Activated CD4-positive, alpha-beta T cell treated with anti-CD3 and anti-CD28 coated beads, Interleukin-2, amount 10 ng/mL, durations not matched to agents 24 days and 14 days (primary cell): Measurements from ENCODE around the gene KCTD15. TPM values are rescaled to one million over a fixed set of nuclear protein-coding genes. Genes with fewer than 3 reads are reported as not detected.

Experiments used
- DNase-seq: peaks from one replicate; pipeline ENCODE4 v3.0.0; 2022
- H3K27ac Mint-ChIP-seq: one replicate; pipeline ENCODE4 v1.8.0; 2022; ENCODE audit warnings: mild to moderate bottlenecking, mixed read lengths
- H3K27me3 Mint-ChIP-seq: one replicate; pipeline ENCODE4 v1.8.0; 2022; ENCODE audit warnings: mixed read lengths
- H3K36me3 Mint-ChIP-seq: one replicate; pipeline ENCODE4 v1.8.0; 2022; ENCODE audit warnings: low read depth, mild to moderate bottlenecking, mixed read lengths
- H3K4me1 Mint-ChIP-seq: one replicate; pipeline ENCODE4 v1.8.0; 2021; ENCODE audit warnings: mixed read lengths
- H3K4me3 Mint-ChIP-seq: one replicate; pipeline ENCODE4 v1.8.0; 2022; ENCODE audit warnings: mild to moderate bottlenecking, moderate library complexity, mixed read lengths
- H3K9me3 Mint-ChIP-seq: one replicate; pipeline ENCODE4 v1.8.0; 2021; ENCODE audit warnings: mixed read lengths
- intact Hi-C: fragments of 100-400 bp; cut with micrococcal nuclease; formaldehyde crosslinking; loops from one replicate; pipeline ENCODE4 v1.15.1; 2023
- total RNA-seq: library from RNA; stranded (reverse); gene quantifications from 2 replicates; pipeline ENCODE4 v1.2.3, GENCODE V29; 2022

KCTD15 gene
- total RNA-seq, 1 donor from 2014 or later, result 12.1 TPM

- Mint-ChIP-seq H3K9me3 (no peaks in the 10 kb centered on the region), H3K4me3 (peak overlapping the region; percentile 80), H3K36me3 (no peaks in the 10 kb centered on the region), H3K4me1 (peaks cover 23% of the 10 kb centered on the region), H3K27me3 (peaks cover 3% of the 10 kb centered on the region), H3K27ac (no peak overlapping the region)
- no peak for DNase-seq
- intact Hi-C loops, result no loop called here
Measured at GRCh38 chr19:33819506-33819879, 22.8 kb downstream of the KCTD15 start.

DNA sequence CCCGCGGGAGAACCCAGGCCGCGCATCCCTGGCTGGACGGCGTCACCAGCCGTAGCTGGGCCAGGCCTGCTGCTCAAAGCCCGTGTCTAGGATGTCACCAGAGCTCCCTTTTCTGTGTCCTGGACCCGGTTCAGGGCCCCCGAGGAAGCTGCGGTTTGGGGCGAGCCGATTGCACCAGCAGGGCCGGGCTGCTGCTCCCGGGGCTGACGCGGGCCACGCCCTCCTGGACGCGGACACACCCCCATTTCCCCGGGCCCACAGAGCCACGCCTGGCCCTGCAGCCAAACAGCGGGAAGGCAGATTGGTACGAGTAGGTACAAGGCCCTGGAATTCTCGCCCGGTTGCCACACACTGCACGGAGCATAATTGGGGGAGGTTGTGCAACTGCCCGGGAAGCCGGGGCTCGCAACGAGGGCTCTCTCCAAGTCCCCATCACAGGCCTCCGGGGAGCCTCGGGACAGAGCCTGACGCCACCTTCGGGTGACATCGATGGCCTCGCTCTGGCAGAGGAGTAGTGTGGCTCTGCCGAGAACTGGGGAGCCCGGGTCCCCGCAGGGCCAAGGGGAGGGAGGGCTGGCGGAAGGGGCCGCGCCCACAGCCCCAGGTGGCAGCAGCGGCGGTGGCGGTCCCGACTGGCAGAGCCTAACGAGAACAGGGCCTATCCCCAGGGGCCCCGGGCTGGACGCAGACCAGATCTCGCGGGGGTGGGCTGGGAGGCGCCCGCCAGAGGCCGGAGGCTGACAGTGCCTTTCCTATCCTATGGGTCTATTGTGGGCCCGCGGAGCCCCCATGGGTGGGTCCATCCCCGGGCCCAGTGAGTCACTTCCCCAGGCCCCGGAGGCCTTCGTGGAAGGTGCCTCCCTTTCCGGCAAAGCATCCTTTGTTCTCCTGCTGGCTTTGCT lies 23.5 kb downstream of the KCTD15 start:
- no peaks in the 10 kb centered on the region for H3K9me3 Mint-ChIP-seq
- peak overlapping the region; percentile 79 for H3K27ac Mint-ChIP-seq
- H3K4me1 Mint-ChIP-seq, result peaks cover 23% of the 10 kb centered on the region
- DNase-seq, result peak; percentile 92
- peak overlapping the region; percentile 80 for H3K4me3 Mint-ChIP-seq
- intact Hi-C loops, result loop anchor here (2.0 kb wide), 1 partner anchor 23 kb away; the partner anchor contains the start of gene KCTD15
- H3K27me3 Mint-ChIP-seq, result peaks cover 3% of the 10 kb centered on the region
- no peaks in the 10 kb centered on the region for H3K36me3 Mint-ChIP-seq

- Mint-ChIP-seq H3K27me3 (peaks cover 2% of the 10 kb centered on the region), H3K4me1 (peaks cover 20% of the 10 kb centered on the region), H3K4me3 (no peak overlapping the region), H3K27ac (peak overlapping the region; percentile 32), H3K36me3 (no peaks in the 10 kb centered on the region), H3K9me3 (no peaks in the 10 kb centered on the region)
- intact Hi-C loops, result loop anchor here (2.0 kb wide), 1 partner anchor 25 kb away; the partner anchor contains the start of gene KCTD15
- DNase-seq, result no peak
Measured at GRCh38 chr19:33821871-33822270, 25.2 kb downstream of the KCTD15 start.

DNA sequence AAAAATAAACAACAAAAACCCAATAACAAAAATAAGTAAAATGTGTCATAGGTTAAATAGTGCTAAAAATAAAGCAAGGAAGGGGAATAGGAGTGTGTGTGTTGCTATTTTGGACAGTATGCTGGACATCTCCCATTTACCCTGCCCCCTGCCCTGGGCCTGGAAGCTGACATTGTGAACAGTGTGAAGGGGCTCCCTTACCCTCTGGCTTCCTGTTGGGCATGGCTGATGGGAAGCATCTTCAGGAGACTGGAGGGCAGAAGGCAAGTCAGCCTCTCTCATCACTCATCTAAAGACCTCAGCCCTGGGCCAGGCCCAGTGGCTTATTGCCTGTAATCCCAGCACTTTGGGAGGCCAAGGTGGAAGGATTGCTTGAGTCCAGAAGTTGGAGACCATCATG lies 26.7 kb downstream of the KCTD15 start:
- Mint-ChIP-seq H3K9me3 (no peaks in the 10 kb centered on the region), H3K4me1 (peaks cover 20% of the 10 kb centered on the region), H3K27ac (no peak overlapping the region), H3K27me3 (peaks cover 3% of the 10 kb centered on the region), H3K4me3 (no peak overlapping the region), H3K36me3 (no peaks in the 10 kb centered on the region)
- DNase-seq, result no peak
- intact Hi-C loops, result no loop called here

DNA sequence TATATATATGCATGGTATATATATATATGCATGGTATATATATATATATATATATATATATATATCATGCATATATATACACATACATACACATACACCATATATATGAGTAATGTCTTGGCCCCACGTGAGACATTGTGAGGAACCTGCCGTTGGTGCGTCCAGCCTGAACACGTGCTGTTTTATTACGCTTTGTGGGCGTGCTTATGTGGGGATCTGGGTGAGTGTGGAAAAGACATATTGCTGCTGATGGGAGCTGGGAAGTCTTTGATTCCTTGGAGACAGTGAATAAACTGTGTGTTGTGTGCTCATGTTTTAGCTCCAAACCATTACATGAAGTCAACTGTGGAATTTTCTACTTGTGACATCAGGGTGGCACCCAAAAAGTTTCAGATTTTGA lies 28.9 kb downstream of the KCTD15 start:
- H3K36me3 Mint-ChIP-seq, result no peaks in the 10 kb centered on the region
- no peak overlapping the region for H3K4me3 Mint-ChIP-seq
- H3K4me1 Mint-ChIP-seq, result peaks cover 10% of the 10 kb centered on the region
- no peak for DNase-seq
- no peak overlapping the region for H3K27ac Mint-ChIP-seq
- no peaks in the 10 kb centered on the region for H3K9me3 Mint-ChIP-seq
- peaks cover 7% of the 10 kb centered on the region for H3K27me3 Mint-ChIP-seq
- intact Hi-C loops, result no loop called here

DNA sequence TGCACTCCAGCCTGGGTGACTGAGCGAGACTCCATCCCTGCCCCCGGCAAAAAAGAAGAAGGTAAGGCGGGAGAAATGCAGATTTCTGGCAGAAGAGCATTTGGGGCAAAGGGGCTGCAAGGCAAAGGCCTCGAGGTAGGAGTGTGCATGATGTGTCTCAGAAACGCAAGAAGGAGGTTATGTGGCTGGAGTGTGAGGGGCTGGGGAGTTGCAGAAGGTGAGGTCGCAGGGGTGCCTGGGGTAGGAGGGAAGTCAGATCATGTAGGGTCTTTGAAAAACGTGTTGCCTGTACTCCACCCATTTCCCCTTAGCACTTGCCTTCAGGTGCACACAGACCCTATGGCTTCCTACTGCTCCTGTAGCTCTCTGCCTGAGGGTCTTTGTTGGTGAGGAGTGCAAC lies 29.9 kb downstream of the KCTD15 start:
- no peak overlapping the region for H3K4me3 Mint-ChIP-seq
- peaks cover 7% of the 10 kb centered on the region for H3K27me3 Mint-ChIP-seq
- intact Hi-C loops, result no loop called here
- no peak for DNase-seq
- H3K36me3 Mint-ChIP-seq, result no peaks in the 10 kb centered on the region
- H3K27ac Mint-ChIP-seq, result no peak overlapping the region
- peaks cover 5% of the 10 kb centered on the region for H3K4me1 Mint-ChIP-seq
- no peaks in the 10 kb centered on the region for H3K9me3 Mint-ChIP-seq

- H3K9me3 Mint-ChIP-seq, result no peaks in the 10 kb centered on the region
- no peak overlapping the region for H3K27ac Mint-ChIP-seq
- H3K36me3 Mint-ChIP-seq, result no peaks in the 10 kb centered on the region
- H3K4me1 Mint-ChIP-seq, result no peaks in the 10 kb centered on the region
- no peak overlapping the region for H3K4me3 Mint-ChIP-seq
- peaks cover 9% of the 10 kb centered on the region for H3K27me3 Mint-ChIP-seq
- DNase-seq, result no peak
- intact Hi-C loops, result no loop called here
Measured at GRCh38 chr19:33828266-33829075, 31.8 kb downstream of the KCTD15 start.

- no peak for DNase-seq
- intact Hi-C loops, result no loop called here
- Mint-ChIP-seq H3K36me3 (no peaks in the 10 kb centered on the region), H3K27ac (no peak overlapping the region), H3K27me3 (peaks cover 13% of the 10 kb centered on the region), H3K4me3 (no peak overlapping the region), H3K9me3 (no peaks in the 10 kb centered on the region), H3K4me1 (no peaks in the 10 kb centered on the region)
Measured at GRCh38 chr19:33830264-33830663, 33.6 kb downstream of the KCTD15 start.

DNA sequence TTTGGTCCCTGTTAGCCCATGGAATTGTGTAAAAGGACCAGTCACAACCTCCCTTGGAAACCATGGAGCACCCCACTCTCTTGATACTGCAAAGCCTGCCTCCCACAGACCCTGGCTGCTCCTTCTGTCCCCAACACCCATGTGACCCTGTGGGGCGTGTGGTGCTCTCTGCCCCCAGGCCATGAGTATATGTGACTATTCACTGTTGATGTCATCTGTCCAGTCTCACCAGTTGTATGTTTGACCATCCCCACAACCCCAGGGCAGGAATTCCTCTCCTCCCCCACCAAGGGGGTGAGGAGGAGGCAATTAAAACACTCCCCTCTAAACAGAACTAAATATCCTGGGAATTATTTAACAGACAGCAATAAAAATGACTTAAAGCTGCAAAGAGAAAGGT lies 35.2 kb downstream of the KCTD15 start:
- Mint-ChIP-seq H3K4me1 (no peaks in the 10 kb centered on the region), H3K36me3 (no peaks in the 10 kb centered on the region), H3K27me3 (peaks cover 13% of the 10 kb centered on the region), H3K9me3 (no peaks in the 10 kb centered on the region), H3K4me3 (no peak overlapping the region), H3K27ac (no peak overlapping the region)
- no peak for DNase-seq
- intact Hi-C loops, result no loop called here

GRCh38 chr19:33832633-33833032 lies 36.0 kb downstream of the KCTD15 start:
- Mint-ChIP-seq H3K4me1 (no peaks in the 10 kb centered on the region), H3K27ac (no peak overlapping the region), H3K4me3 (no peak overlapping the region), H3K9me3 (no peaks in the 10 kb centered on the region), H3K27me3 (peaks cover 16% of the 10 kb centered on the region), H3K36me3 (no peaks in the 10 kb centered on the region)
- intact Hi-C loops, result no loop called here
- no peak for DNase-seq

DNA sequence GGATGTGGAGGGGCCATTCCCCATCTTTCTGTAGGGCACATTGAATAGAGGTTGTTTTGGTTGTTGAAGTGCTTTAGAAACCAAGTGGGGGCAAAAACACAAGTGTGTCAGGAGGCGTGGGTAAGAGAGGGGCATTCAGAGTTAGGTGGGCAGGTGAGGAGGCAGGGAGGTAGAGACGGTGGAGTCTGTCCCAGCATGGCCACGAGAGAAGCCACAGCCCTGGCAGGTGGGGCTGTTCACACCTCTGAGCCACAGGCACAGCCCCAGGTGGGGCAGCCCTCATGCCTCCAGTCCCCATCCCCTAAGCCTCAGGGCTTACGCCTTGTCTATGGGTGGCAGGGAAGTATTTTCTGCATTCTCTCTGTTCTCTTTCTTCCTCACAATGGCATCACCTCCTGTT lies 43.7 kb downstream of the KCTD15 start:
- Mint-ChIP-seq H3K9me3 (no peaks in the 10 kb centered on the region), H3K27ac (no peak overlapping the region)
- intact Hi-C loops, result no loop called here

DNA sequence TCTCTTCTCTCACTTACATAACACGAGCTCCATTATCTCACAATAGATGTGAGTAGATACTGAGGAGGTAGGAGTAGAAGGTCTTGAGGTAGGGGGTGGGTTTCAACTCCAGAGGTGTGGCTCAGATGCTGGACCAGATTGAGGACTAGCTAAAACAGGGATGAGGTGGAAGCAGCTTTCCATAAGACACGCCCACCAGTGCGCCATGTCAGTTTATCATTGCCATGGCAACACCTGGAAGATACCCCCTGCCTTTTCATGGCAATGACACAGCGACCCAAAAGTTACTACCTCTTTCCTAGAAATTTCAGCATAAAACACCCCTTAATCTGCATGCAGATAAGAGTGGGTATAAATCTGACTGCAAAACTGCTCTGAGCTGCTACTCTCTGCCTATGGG lies 44.1 kb downstream of the KCTD15 start:
- H3K4me1 Mint-ChIP-seq, result no peaks in the 10 kb centered on the region
- H3K4me3 Mint-ChIP-seq, result no peak overlapping the region
- DNase-seq, result no peak
- peaks cover 20% of the 10 kb centered on the region for H3K27me3 Mint-ChIP-seq
- no peaks in the 10 kb centered on the region for H3K9me3 Mint-ChIP-seq
- intact Hi-C loops, result no loop called here
- H3K36me3 Mint-ChIP-seq, result no peaks in the 10 kb centered on the region
- H3K27ac Mint-ChIP-seq, result no peak overlapping the region

More for the DNA sequence above, 43.7 kb downstream of the KCTD15 start:
- H3K27me3 Mint-ChIP-seq, result peaks cover 17% of the 10 kb centered on the region
- DNase-seq, result no peak
- H3K36me3 Mint-ChIP-seq, result no peaks in the 10 kb centered on the region
- no peak overlapping the region for H3K4me3 Mint-ChIP-seq
- H3K4me1 Mint-ChIP-seq, result no peaks in the 10 kb centered on the region

DNA sequence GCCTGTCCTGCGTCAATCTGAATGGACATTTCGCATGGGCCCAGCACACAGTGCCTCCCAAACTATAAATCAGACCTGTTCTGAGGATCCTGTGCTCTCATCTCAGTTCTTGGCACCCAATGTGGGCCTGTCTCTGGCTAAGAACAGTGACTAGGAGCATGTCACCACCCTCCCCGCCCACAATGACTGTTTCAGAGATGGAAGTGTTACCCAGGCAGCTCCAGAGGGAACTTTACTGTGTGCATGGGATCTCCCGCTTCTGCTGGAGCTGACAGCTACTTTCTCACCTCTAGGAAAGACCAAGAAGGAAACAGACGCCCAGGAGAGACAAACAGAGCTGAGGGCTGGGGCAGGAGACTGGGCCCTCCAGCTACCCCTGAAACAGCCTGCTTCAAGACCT lies 45.0 kb downstream of the KCTD15 start:
- Mint-ChIP-seq H3K9me3 (no peaks in the 10 kb centered on the region), H3K4me3 (no peak overlapping the region), H3K27ac (no peak overlapping the region), H3K36me3 (no peaks in the 10 kb centered on the region), H3K4me1 (no peaks in the 10 kb centered on the region), H3K27me3 (peaks cover 20% of the 10 kb centered on the region)
- no peak for DNase-seq
- intact Hi-C loops, result no loop called here

DNA sequence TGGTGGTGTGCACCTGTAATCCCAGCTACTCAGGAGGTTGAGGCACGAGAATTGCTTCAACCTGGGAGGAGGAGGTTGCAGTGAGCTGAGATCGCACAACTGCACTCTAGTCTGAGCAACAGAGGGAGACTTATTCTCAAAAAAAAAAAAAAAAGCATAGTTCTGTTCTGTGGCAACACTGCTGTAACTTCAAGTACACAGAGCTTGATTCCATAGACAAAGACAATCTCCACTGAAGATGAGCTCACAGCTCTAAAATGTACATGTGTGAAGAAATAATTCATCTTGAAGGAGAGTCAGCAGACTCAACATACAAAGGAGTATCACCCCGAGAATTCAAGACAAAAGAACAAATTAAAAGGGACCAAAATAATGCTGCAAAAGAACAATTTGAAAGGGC lies 47.8 kb downstream of the KCTD15 start:
- intact Hi-C loops, result no loop called here
- H3K27me3 Mint-ChIP-seq, result peaks cover 17% of the 10 kb centered on the region
- no peak overlapping the region for H3K27ac Mint-ChIP-seq
- H3K4me3 Mint-ChIP-seq, result no peak overlapping the region
- no peak for DNase-seq
- no peaks in the 10 kb centered on the region for H3K9me3 Mint-ChIP-seq
- no peaks in the 10 kb centered on the region for H3K4me1 Mint-ChIP-seq
- H3K36me3 Mint-ChIP-seq, result no peaks in the 10 kb centered on the region
